ENCODE results near the gene GSPT1. TPM values are rescaled to one million over a fixed set of nuclear protein-coding genes. Genes with fewer than 3 reads are reported as not detected.

The GSPT1 gene
- total RNA-seq, 1 donor from 2014 or later: 60.5 TPM

DNA sequence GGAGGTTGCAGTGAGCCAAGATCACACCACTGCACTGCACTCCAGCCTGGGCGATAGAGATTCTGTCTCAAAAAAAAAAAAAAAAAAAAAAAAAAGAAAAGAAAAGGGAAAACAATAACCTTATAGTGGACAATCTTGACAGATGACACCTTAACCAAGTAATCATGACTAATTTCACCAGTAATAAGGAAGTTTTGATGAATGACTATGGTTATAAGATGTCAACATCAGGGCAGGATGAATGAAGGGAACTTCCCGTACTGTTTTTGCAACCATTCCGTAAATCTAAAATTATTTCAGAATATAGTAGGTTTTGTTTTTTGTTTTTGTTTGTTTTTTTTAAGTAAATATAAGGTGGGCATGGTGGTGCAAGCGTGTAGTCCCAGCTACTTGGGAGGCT, 23.0 kb downstream of the GSPT1 start:
- no peak overlapping the region for H3K27ac ChIP-seq (ENCODE audit: low read depth, low read length)
- H3K36me3 ChIP-seq (ENCODE audit: control insufficient read depth in 3 of 3, insufficient read depth in 3 of 3, low read length in 3 of 3): peaks cover 19 to 29% (median 21%) of the 10 kb centered on the region in 3 donors
- H3K9ac ChIP-seq (ENCODE audit: low read depth in 1 of 3, low read length in 3 of 3): no peak overlapping the region

DNA sequence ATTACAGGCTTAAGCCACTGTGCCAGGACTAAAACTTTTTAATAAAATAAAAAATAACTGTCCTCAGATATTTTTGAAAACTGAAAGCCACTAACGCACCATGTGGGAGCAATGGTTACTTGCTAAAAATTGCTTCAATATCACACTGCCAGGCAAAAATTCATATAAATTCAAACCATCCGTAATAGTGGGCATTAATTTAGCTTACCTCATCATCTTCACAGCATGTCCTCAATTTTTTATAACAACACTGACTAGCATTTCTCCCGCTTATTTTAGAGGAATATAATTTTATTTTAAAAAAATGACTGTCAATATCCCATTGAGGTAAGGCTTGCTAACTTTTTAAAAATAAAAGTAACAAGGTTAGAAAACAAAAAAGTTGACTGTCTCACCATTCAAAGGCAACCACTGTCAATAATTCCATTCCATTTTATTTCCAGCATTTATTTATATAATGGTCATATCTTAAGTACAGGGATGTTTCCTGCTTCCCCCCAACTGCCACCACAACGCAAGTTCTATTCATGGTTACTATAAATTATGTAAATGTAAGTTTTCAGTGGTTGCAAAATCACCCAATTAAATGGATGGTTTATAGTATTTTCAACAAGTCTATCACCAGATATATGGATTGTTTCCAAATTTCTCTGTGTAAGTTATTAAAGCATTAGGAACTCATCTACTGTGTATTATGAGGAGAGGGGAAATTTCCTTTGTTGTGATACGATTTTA, 25.4 kb downstream of the GSPT1 start:
- peaks cover 30 to 50% (median 40%) of the 10 kb centered on the region in 3 donors for H3K36me3 ChIP-seq (ENCODE audit: control insufficient read depth in 3 of 3, insufficient read depth in 3 of 3, low read length in 3 of 3)
- no peaks in the 10 kb centered on the region for H3K27me3 ChIP-seq (ENCODE audit: control insufficient read depth in 3 of 3, insufficient read depth in 3 of 3, low read length in 3 of 3)
- H3K4me3 ChIP-seq (ENCODE audit: low read length in 3 of 3): no peak overlapping the region
- H3K9ac ChIP-seq (ENCODE audit: low read depth in 1 of 3, low read length in 3 of 3): no peak overlapping the region
- no peak overlapping the region for H3K27ac ChIP-seq (ENCODE audit: low read depth, low read length)
- no peaks in the 10 kb centered on the region for H3K4me1 ChIP-seq (ENCODE audit: control insufficient read depth in 3 of 3, insufficient read depth in 3 of 3, low read length in 3 of 3)
- H3K9me3 ChIP-seq (ENCODE audit: control insufficient read depth in 3 of 3, low read length in 3 of 3): no peaks in the 10 kb centered on the region

More for the DNA sequence above, 23.0 kb downstream of the GSPT1 start:
- no peaks in the 10 kb centered on the region for H3K9me3 ChIP-seq (ENCODE audit: control insufficient read depth in 3 of 3, low read length in 3 of 3)
- no peaks in the 10 kb centered on the region for H3K4me1 ChIP-seq (ENCODE audit: control insufficient read depth in 3 of 3, insufficient read depth in 3 of 3, low read length in 3 of 3)
- no peak overlapping the region for H3K4me3 ChIP-seq (ENCODE audit: low read length in 3 of 3)
- no peaks in the 10 kb centered on the region for H3K27me3 ChIP-seq (ENCODE audit: control insufficient read depth in 3 of 3, insufficient read depth in 3 of 3, low read length in 3 of 3)

DNA sequence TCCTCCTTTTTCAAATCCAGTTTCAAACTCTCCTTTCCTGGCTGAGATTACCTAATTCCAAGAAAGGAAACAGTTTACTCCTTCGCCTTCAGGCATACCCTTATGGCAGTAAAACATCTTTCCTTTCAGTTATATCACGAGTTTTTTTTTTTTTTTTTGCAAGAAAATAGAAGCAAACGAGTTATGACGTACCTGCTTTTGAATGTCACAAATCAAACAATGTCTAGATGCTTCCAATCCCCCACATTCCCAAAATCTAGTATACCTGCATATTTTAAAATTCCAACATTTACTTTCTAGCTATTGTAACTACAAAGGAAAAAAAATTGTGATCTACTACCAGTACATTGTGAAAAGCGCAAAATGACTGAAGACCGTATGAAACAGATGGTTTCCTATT, 28.9 kb downstream of the GSPT1 start:
- Histone ChIP-seq H3K36me3 (ENCODE audit: control insufficient read depth in 3 of 3, insufficient read depth in 3 of 3, low read length in 3 of 3) (peaks cover 25 to 51% (median 50%) of the 10 kb centered on the region in 3 donors), H3K9ac (ENCODE audit: low read depth in 1 of 3, low read length in 3 of 3) (no peak overlapping the region), H3K4me3 (ENCODE audit: low read length in 3 of 3) (no peak overlapping the region), H3K4me1 (ENCODE audit: control insufficient read depth in 3 of 3, insufficient read depth in 3 of 3, low read length in 3 of 3) (no peaks in the 10 kb centered on the region), H3K27me3 (ENCODE audit: control insufficient read depth in 3 of 3, insufficient read depth in 3 of 3, low read length in 3 of 3) (no peaks in the 10 kb centered on the region), H3K9me3 (ENCODE audit: control insufficient read depth in 3 of 3, low read length in 3 of 3) (no peaks in the 10 kb centered on the region), H3K27ac (ENCODE audit: low read depth, low read length) (no peak overlapping the region)

DNA sequence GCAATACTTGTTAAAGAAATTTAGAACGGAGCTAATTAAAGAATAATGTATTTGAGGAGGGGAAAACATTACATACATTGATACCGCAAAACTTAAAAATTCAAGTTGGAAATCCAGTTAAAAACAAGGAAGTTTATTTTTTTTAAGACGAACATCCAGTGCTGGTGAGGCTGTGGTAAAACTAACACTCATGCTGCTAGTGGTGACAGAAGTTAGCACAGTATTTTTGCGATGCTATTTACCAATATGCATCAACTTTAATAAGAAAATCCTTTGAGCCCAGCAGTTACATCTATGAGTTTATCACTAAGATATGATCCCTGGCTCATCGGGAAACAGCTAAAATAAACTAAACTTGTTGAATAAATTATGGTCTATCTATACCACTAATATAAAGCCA, 31.7 kb downstream of the GSPT1 start:
- no peak overlapping the region for H3K9ac ChIP-seq (ENCODE audit: low read depth in 1 of 3, low read length in 3 of 3)
- no peaks in the 10 kb centered on the region for H3K9me3 ChIP-seq (ENCODE audit: control insufficient read depth in 3 of 3, low read length in 3 of 3)
- H3K27me3 ChIP-seq (ENCODE audit: control insufficient read depth in 3 of 3, insufficient read depth in 3 of 3, low read length in 3 of 3): no peaks in the 10 kb centered on the region
- no peak overlapping the region for H3K27ac ChIP-seq (ENCODE audit: low read depth, low read length)
- no peaks in the 10 kb centered on the region for H3K4me1 ChIP-seq (ENCODE audit: control insufficient read depth in 3 of 3, insufficient read depth in 3 of 3, low read length in 3 of 3)
- no peak overlapping the region for H3K4me3 ChIP-seq (ENCODE audit: low read length in 3 of 3)
- peaks cover 27 to 57% (median 57%) of the 10 kb centered on the region in 3 donors for H3K36me3 ChIP-seq (ENCODE audit: control insufficient read depth in 3 of 3, insufficient read depth in 3 of 3, low read length in 3 of 3)

DNA sequence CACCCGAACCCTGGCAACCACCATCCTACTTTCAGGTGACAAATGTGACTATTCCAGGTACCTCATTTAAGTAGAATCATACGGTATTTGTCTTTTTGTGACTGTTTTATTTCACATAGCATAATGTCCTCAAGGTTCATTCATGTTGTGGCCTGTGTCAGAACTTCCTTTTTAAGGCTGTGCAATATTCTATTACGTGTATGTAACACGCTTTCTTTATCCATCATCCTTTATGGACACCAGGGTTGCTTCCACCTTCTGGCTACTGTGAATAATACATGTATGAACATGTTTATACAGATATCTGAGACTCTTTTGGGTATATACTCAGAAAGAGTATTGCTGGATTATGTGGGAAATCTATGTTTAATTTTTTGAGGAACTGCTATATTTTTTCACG, 35.7 kb downstream of the GSPT1 start:
- Histone ChIP-seq H3K9me3 (ENCODE audit: control insufficient read depth in 3 of 3, low read length in 3 of 3) (no peaks in the 10 kb centered on the region), H3K4me1 (ENCODE audit: control insufficient read depth in 3 of 3, insufficient read depth in 3 of 3, low read length in 3 of 3) (no peaks in the 10 kb centered on the region), H3K4me3 (ENCODE audit: low read length in 3 of 3) (no peak overlapping the region), H3K27ac (ENCODE audit: low read depth, low read length) (no peak overlapping the region), H3K36me3 (ENCODE audit: control insufficient read depth in 3 of 3, insufficient read depth in 3 of 3, low read length in 3 of 3) (peaks cover 20 to 49% (median 46%) of the 10 kb centered on the region in 3 donors), H3K27me3 (ENCODE audit: control insufficient read depth in 3 of 3, insufficient read depth in 3 of 3, low read length in 3 of 3) (no peaks in the 10 kb centered on the region), H3K9ac (ENCODE audit: low read depth in 1 of 3, low read length in 3 of 3) (no peak overlapping the region)

DNA sequence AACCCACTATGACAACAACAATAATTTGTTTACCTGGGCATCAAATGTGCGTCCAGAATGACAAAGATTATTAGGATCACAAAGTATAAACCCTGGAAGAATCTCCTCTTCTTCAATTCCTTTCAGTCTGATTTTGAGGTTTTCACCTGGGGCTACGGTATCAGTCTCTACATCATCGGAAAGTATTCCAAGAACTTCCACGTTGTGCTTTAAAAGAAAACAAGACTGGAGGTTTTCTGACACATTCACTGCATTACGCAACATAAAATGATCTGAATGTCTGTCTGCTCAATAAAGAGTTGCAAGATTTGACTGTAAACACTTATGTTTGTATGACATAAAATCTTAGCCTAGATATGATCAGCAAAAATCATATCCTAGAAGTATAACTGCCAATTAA, 38.4 kb downstream of the GSPT1 start:
- H3K36me3 ChIP-seq (ENCODE audit: control insufficient read depth in 3 of 3, insufficient read depth in 3 of 3, low read length in 3 of 3): peaks cover 17 to 45% (median 39%) of the 10 kb centered on the region in 3 donors

DNA sequence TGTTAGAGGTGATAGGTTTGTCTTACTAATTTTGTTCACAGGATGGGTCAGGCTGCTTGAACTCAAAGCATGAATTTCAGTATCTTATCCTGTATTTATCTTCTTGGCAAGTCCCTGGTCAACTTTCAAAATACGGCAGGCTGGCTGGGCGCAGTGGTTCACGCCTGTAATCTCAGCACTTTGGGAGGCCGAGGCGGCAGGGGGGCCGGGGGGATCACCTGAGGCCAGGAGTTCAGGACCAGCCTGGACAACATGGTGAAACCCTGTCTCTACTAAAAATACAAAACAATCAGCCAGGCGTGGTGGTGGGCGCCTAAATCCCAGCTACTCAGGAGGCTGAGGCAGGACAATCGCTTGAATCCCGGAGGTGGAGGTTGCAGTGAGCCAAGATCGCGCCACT, 39.5 kb downstream of the GSPT1 start:
- Histone ChIP-seq H3K4me3 (ENCODE audit: low read length in 3 of 3) (no peak overlapping the region), H3K9me3 (ENCODE audit: control insufficient read depth in 3 of 3, low read length in 3 of 3) (no peaks in the 10 kb centered on the region), H3K9ac (ENCODE audit: low read depth in 1 of 3, low read length in 3 of 3) (no peak overlapping the region), H3K36me3 (ENCODE audit: control insufficient read depth in 3 of 3, insufficient read depth in 3 of 3, low read length in 3 of 3) (peaks cover 17 to 38% (median 32%) of the 10 kb centered on the region in 3 donors), H3K27me3 (ENCODE audit: control insufficient read depth in 3 of 3, insufficient read depth in 3 of 3, low read length in 3 of 3) (no peaks in the 10 kb centered on the region), H3K27ac (ENCODE audit: low read depth, low read length) (no peak overlapping the region), H3K4me1 (ENCODE audit: control insufficient read depth in 3 of 3, insufficient read depth in 3 of 3, low read length in 3 of 3) (peaks cover 0 to 4% (median 0%) of the 10 kb centered on the region in 3 donors)

More for the DNA sequence above, 38.4 kb downstream of the GSPT1 start:
- H3K4me3 ChIP-seq (ENCODE audit: low read length in 3 of 3): no peak overlapping the region
- no peaks in the 10 kb centered on the region for H3K27me3 ChIP-seq (ENCODE audit: control insufficient read depth in 3 of 3, insufficient read depth in 3 of 3, low read length in 3 of 3)
- no peak overlapping the region for H3K9ac ChIP-seq (ENCODE audit: low read depth in 1 of 3, low read length in 3 of 3)
- H3K9me3 ChIP-seq (ENCODE audit: control insufficient read depth in 3 of 3, low read length in 3 of 3): no peaks in the 10 kb centered on the region
- no peaks in the 10 kb centered on the region for H3K4me1 ChIP-seq (ENCODE audit: control insufficient read depth in 3 of 3, insufficient read depth in 3 of 3, low read length in 3 of 3)
- no peak overlapping the region for H3K27ac ChIP-seq (ENCODE audit: low read depth, low read length)

DNA sequence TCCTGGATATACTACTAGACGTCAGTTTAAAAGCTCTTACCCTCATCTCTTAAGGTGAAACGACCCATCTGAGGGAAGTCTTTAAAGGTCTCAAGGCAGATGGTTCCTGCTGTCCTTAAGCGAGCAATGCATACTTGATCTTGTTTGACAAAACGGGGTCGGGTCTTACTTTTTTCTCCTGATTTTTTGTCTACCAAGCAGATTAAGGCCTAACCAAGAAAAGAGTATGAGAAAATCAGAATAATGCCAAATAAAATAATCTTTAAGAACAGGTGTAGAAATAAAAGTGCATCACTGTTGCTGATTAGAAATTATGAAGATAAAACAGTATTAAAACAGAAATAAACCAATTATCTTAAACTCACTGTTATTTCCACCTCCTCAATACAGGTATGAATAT, 40.0 kb downstream of the GSPT1 start:
- no peaks in the 10 kb centered on the region for H3K27me3 ChIP-seq (ENCODE audit: control insufficient read depth in 3 of 3, insufficient read depth in 3 of 3, low read length in 3 of 3)
- H3K9ac ChIP-seq (ENCODE audit: low read depth in 1 of 3, low read length in 3 of 3): no peak overlapping the region
- no peak overlapping the region for H3K4me3 ChIP-seq (ENCODE audit: low read length in 3 of 3)
- peaks cover 0 to 5% (median 0%) of the 10 kb centered on the region in 3 donors for H3K4me1 ChIP-seq (ENCODE audit: control insufficient read depth in 3 of 3, insufficient read depth in 3 of 3, low read length in 3 of 3)
- no peaks in the 10 kb centered on the region for H3K9me3 ChIP-seq (ENCODE audit: control insufficient read depth in 3 of 3, low read length in 3 of 3)
- peaks cover 14 to 35% (median 32%) of the 10 kb centered on the region in 3 donors for H3K36me3 ChIP-seq (ENCODE audit: control insufficient read depth in 3 of 3, insufficient read depth in 3 of 3, low read length in 3 of 3)
- no peak overlapping the region for H3K27ac ChIP-seq (ENCODE audit: low read depth, low read length)

DNA sequence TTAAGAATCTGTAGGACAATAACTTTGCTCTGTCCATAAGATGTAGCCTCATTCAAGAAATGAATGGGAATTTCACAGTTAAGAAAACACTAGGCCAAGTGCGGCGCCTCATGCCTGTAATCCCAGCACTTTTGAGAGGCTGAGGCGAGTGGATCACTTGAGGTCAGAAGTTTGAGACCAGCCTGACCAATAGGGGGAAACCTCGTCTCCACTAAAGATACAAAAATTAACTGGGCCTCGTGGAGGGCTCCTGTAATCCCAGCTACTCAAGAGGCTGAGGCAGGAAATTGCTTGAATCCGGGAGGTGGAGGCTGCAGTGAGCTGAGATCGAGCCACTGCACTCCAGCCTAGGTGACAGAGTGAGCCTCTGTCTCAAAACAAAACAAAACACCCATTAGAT, 44.6 kb downstream of the GSPT1 start:
- Histone ChIP-seq H3K9me3 (ENCODE audit: control insufficient read depth in 3 of 3, low read length in 3 of 3) (no peaks in the 10 kb centered on the region), H3K36me3 (ENCODE audit: control insufficient read depth in 3 of 3, insufficient read depth in 3 of 3, low read length in 3 of 3) (peaks cover 0 to 26% (median 19%) of the 10 kb centered on the region in 3 donors), H3K27ac (ENCODE audit: low read depth, low read length) (no peak overlapping the region), H3K4me3 (ENCODE audit: low read length in 3 of 3) (no peak overlapping the region), H3K27me3 (ENCODE audit: control insufficient read depth in 3 of 3, insufficient read depth in 3 of 3, low read length in 3 of 3) (no peaks in the 10 kb centered on the region), H3K9ac (ENCODE audit: low read depth in 1 of 3, low read length in 3 of 3) (peak overlapping the region in 1 of 3 donors; percentile 7), H3K4me1 (ENCODE audit: control insufficient read depth in 3 of 3, insufficient read depth in 3 of 3, low read length in 3 of 3) (peaks cover 8 to 11% (median 9%) of the 10 kb centered on the region in 3 donors)

DNA sequence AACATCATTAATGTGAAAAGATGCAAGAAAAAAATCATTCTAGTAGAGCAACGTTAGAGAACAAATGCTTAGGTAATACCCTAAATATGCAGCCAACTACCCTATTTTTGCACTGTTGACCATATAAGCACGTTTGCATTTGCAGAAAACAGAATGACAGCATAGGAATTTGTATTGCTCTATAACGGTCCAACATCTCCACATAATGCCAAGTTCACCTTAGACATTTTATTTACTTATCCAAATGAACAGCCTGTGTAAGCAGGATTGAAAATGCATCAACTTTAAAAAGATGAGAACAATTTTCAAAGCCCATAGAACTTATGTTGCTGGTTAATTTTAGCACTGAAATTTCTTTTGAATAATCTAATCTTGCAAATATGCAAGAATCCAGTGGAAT, 45.4 kb downstream of the GSPT1 start:
- H3K27ac ChIP-seq (ENCODE audit: low read depth, low read length): no peak overlapping the region
- no peak overlapping the region for H3K9ac ChIP-seq (ENCODE audit: low read depth in 1 of 3, low read length in 3 of 3)
- H3K4me3 ChIP-seq (ENCODE audit: low read length in 3 of 3): no peak overlapping the region
- H3K36me3 ChIP-seq (ENCODE audit: control insufficient read depth in 3 of 3, insufficient read depth in 3 of 3, low read length in 3 of 3): peaks cover 0 to 20% (median 11%) of the 10 kb centered on the region in 3 donors
- H3K27me3 ChIP-seq (ENCODE audit: control insufficient read depth in 3 of 3, insufficient read depth in 3 of 3, low read length in 3 of 3): no peaks in the 10 kb centered on the region
- H3K9me3 ChIP-seq (ENCODE audit: control insufficient read depth in 3 of 3, low read length in 3 of 3): no peaks in the 10 kb centered on the region
- peaks cover 8 to 11% (median 9%) of the 10 kb centered on the region in 3 donors for H3K4me1 ChIP-seq (ENCODE audit: control insufficient read depth in 3 of 3, insufficient read depth in 3 of 3, low read length in 3 of 3)

Data from skeletal muscle tissue (tissue), 4 donors.